ENCODE data around the gene TEX26. TPM values are rescaled to one million over a fixed set of nuclear protein-coding genes. Genes with fewer than 3 reads are reported as not detected.

TEX26 gene
- total RNA-seq = not detected in 2 replicates

GRCh38 chr13:30932481-30933353 is at the start of gene TEX26:
TEX26 (plus strand) TSS chr13:30932656; CDS start chr13:30932716, 60 bp downstream.

GRCh38 chr13:30905932-30906383 is 26.5 kb upstream of the TEX26 start, which contains the start of gene MEDAG:
MEDAG (plus strand) TSS chr13:30906271; CDS start chr13:30906516, 245 bp downstream.

Other genes with a start within 250 kb of the TEX26 start
- 1.1 and 6.3 TPM in 2 replicates for gene ALOX5AP, start 197.1 kb upstream of the TEX26 start, total RNA-seq
- gene MEDAG, start 26.4 kb upstream of the TEX26 start, total RNA-seq = 0.16 TPM in 1 of 2 replicates, not detected in the other
- 22.7 and 53.5 TPM in 2 replicates for gene HSPH1, start 229.2 kb downstream of the TEX26 start, total RNA-seq